Breast epithelium (tissue), 4 donors: ENCODE measurements around the gene PRX. TPM values are rescaled to one million over a fixed set of nuclear protein-coding genes. Genes with fewer than 3 reads are reported as not detected.

Source experiments
- DNase-seq, 2 donors: peaks; one replicate each; pipeline ENCODE4 v3.0.0-alpha.2; 2019; ENCODE audit warnings: low spot score in 2 of 2
- H3K27ac ChIP-seq, 2 donors: fragments of 200-600 bp; sonication (generic) in 1 of 2; one replicate each; pipeline ENCODE4 v1.5.1; 2016 to 2019; ENCODE audit warnings: mild to moderate bottlenecking in 1 of 2
- H3K27me3 ChIP-seq, 2 donors: fragments of 200-600 bp; sonication (generic) in 1 of 2; one replicate each; pipeline versions ENCODE4 v1.5.1 to v1.6.0; 2017 to 2019; ENCODE audit warnings: control low read depth in 1 of 2, mild to moderate bottlenecking in 1 of 2
- H3K36me3 ChIP-seq: fragments of 200-600 bp; one replicate; pipeline ENCODE4 v1.5.1; 2019
- H3K4me1 ChIP-seq, 2 donors: fragments of 200-600 bp; sonication (generic); one replicate each; pipeline ENCODE4 v1.5.1; 2016 to 2019; ENCODE audit warnings: control low read depth in 1 of 2
- H3K4me3 ChIP-seq, 3 donors: fragments of 200-600 bp; sonication (generic); 1 replicate in 2 of 3; 2 replicates in 1 of 3; pipeline ENCODE4 v1.5.1; 2016 to 2019; ENCODE audit warnings: mild to moderate bottlenecking in 3 of 3, moderate library complexity in 2 of 3
- H3K9me3 ChIP-seq, 2 donors: fragments of 200-600 bp; sonication (generic) in 1 of 2; one replicate each; pipeline ENCODE4 v1.5.1; 2016 to 2019; ENCODE audit warnings: control low read depth in 1 of 2
- CTCF ChIP-seq, 3 donors: fragments of 450-650 bp; IDR thresholded peaks; one replicate each; pipeline ENCODE4 v1.5.1; 2016 to 2017; ENCODE audit warnings: antibody characterized with exemption in 3 of 3, mild to moderate bottlenecking in 3 of 3, moderate library complexity in 3 of 3
- POLR2A ChIP-seq: fragments of 450-650 bp; IDR thresholded peaks from one replicate; pipeline ENCODE4 v1.6.1; 2016; ENCODE audit warnings: antibody characterized with exemption, mild to moderate bottlenecking, moderate library complexity
- POLR2AphosphoS5 ChIP-seq, 3 donors: sonication (generic); formaldehyde crosslinking; IDR thresholded peaks; one replicate each; pipeline ENCODE4 v1.6.1; 2017; ENCODE audit warnings: antibody characterized with exemption in 3 of 3
- intact Hi-C: fragments of 100-400 bp; cut with DNase I; formaldehyde crosslinking; loops from one replicate; pipeline ENCODE4 v1.15.1; 2023; ENCODE audit warnings: low total_unique reads
- total RNA-seq, 3 donors: library from RNA; depleted of rRNA; stranded (reverse); fragments of >200 nt; gene quantifications; one replicate each; pipeline ENCODE4 v1.1.0, GENCODE V29; 2016

PRX gene
- total RNA-seq, 3 donors from 2014 or later: 2.7 to 9.1 (median 5.2) TPM

GRCh38 chr19:40389404-40390083 lies 23.6 kb downstream of the PRX start:
- Histone ChIP-seq H3K27me3 (no peaks in the 10 kb centered on the region), H3K27ac (no peak overlapping the region), H3K9me3 (no peaks in the 10 kb centered on the region), H3K36me3 (no peaks in the 10 kb centered on the region), H3K4me3 (no peak overlapping the region), H3K4me1 (peaks cover 0 to 10% of the 10 kb centered on the region in 2 donors)
- DNase-seq: no peak
- TF ChIP-seq POLR2AphosphoS5 (IDR thresholded peaks at IDR 0.05) (no peak), CTCF (IDR thresholded peaks at IDR 0.05) (no peak), POLR2A (no peak)
- intact Hi-C loops: no loop called here

GRCh38 chr19:40388481-40388880 lies 24.7 kb downstream of the PRX start:
- H3K9me3 ChIP-seq: no peaks in the 10 kb centered on the region
- intact Hi-C loops: no loop called here
- no peak overlapping the region for H3K27ac ChIP-seq
- no peak for DNase-seq
- TF ChIP-seq POLR2A (no peak), CTCF (IDR thresholded peaks at IDR 0.05) (no peak)
- no peak overlapping the region for H3K4me3 ChIP-seq
- H3K36me3 ChIP-seq: no peaks in the 10 kb centered on the region
- H3K4me1 ChIP-seq: peaks cover 0 to 10% of the 10 kb centered on the region in 2 donors
- H3K27me3 ChIP-seq: no peaks in the 10 kb centered on the region

GRCh38 chr19:40387155-40387554 lies 26.0 kb downstream of the PRX start:
- no peak for TF ChIP-seq POLR2AphosphoS5 (IDR thresholded peaks at IDR 0.05)
- TF ChIP-seq CTCF (IDR thresholded peaks at IDR 0.05): no peak
- TF ChIP-seq POLR2A: no peak
- no peak overlapping the region for H3K4me3 ChIP-seq
- DNase-seq: no peak
- no peaks in the 10 kb centered on the region for H3K27me3 ChIP-seq
- intact Hi-C loops: no loop called here
- no peaks in the 10 kb centered on the region for H3K9me3 ChIP-seq
- H3K4me1 ChIP-seq: no peaks in the 10 kb centered on the region
- no peak overlapping the region for H3K27ac ChIP-seq
- no peaks in the 10 kb centered on the region for H3K36me3 ChIP-seq

- no peak for DNase-seq
- Histone ChIP-seq H3K36me3 (no peaks in the 10 kb centered on the region), H3K27me3 (no peaks in the 10 kb centered on the region), H3K4me3 (no peak overlapping the region), H3K9me3 (no peaks in the 10 kb centered on the region), H3K27ac (no peak overlapping the region), H3K4me1 (no peaks in the 10 kb centered on the region)
- TF ChIP-seq POLR2A (no peak), CTCF (IDR thresholded peaks at IDR 0.05) (no peak), POLR2AphosphoS5 (IDR thresholded peaks at IDR 0.05) (no peak)
- intact Hi-C loops: no loop called here
Observed at GRCh38 chr19:40383668-40384248, 29.4 kb downstream of the PRX start.

- intact Hi-C loops: loop anchor here (1.0 kb wide), 1 partner anchor 45 kb away; no protein-coding TSS in a partner anchor
- TF ChIP-seq POLR2AphosphoS5 (IDR thresholded peaks at IDR 0.05): no peak
- TF ChIP-seq POLR2A: no peak
- TF ChIP-seq CTCF (IDR thresholded peaks at IDR 0.05): no peak
- Histone ChIP-seq H3K27ac (no peak overlapping the region), H3K9me3 (no peaks in the 10 kb centered on the region), H3K27me3 (no peaks in the 10 kb centered on the region), H3K4me1 (no peaks in the 10 kb centered on the region), H3K4me3 (no peak overlapping the region), H3K36me3 (no peaks in the 10 kb centered on the region)
- no peak for DNase-seq
Observed at GRCh38 chr19:40381321-40381720, 31.9 kb downstream of the PRX start.
